Fibroblast of lung (primary cell): ENCODE data around the gene NUDCD2. TPM values are rescaled to one million over a fixed set of nuclear protein-coding genes. Genes with fewer than 3 reads are reported as not detected.

ENCODE experiments used
- DNase-seq, 2 donors: peaks; one replicate each; pipeline versions ENCODE4 v3.0.0 to v3.0.0-alpha.2; 2010; ENCODE audit warnings: low read depth in 2 of 2
- H2AFZ ChIP-seq: 2 replicates; pipeline ENCODE4 v1.5.1; 2012; ENCODE audit warnings: low read length, control low read depth, inconsistent platforms
- H3K27ac ChIP-seq: 2 replicates; pipeline ENCODE4 v1.5.1; 2011; ENCODE audit warnings: low read length, control low read depth; ENCODE audit not compliant: insufficient read depth
- H3K27me3 ChIP-seq: 2 replicates; pipeline ENCODE4 v1.5.1; 2011; ENCODE audit warnings: mild to moderate bottlenecking, low read length; ENCODE audit not compliant: control insufficient read depth, insufficient read depth
- H3K36me3 ChIP-seq: 2 replicates; pipeline ENCODE4 v1.5.1; 2011; ENCODE audit warnings: low read length; ENCODE audit not compliant: control insufficient read depth, insufficient read depth
- H3K4me1 ChIP-seq: 2 replicates; pipeline ENCODE4 v1.5.1; 2011; ENCODE audit warnings: low read length; ENCODE audit not compliant: control insufficient read depth, insufficient read depth; ENCODE audit errors: extremely low read depth
- H3K4me2 ChIP-seq: 2 replicates; pipeline ENCODE4 v1.5.1; 2011; ENCODE audit warnings: low read length, control low read depth; ENCODE audit not compliant: insufficient read depth; ENCODE audit errors: extremely low read depth
- H3K4me3 ChIP-seq, 4 experiments: fragments of 200-600 bp in 1 of 4; sonication (generic) in 1 of 4; replicated peaks in 1 of 4; 2 replicates each; pipeline ENCODE4 v1.5.1; 2011 to 2016; ENCODE audit warnings: low read length in 4 of 4, low read depth in 3 of 4, mild to moderate bottlenecking in 3 of 4, control low read depth in 2 of 4, inconsistent platforms in 1 of 4, mixed read lengths in 1 of 4; ENCODE audit not compliant: insufficient read depth in 1 of 4; ENCODE audit errors: control extremely low read depth in 1 of 4
- H3K79me2 ChIP-seq: 2 replicates; pipeline ENCODE4 v1.5.1; 2012; ENCODE audit warnings: mild to moderate bottlenecking, low read length, inconsistent platforms; ENCODE audit not compliant: control insufficient read depth, insufficient read depth
- H3K9ac ChIP-seq: 2 replicates; pipeline ENCODE4 v1.5.1; 2011; ENCODE audit warnings: mild to moderate bottlenecking, low read length, control low read depth; ENCODE audit not compliant: insufficient read depth
- H3K9me3 ChIP-seq: 2 replicates; pipeline ENCODE4 v1.5.1; 2012; ENCODE audit warnings: low read depth, low read length; ENCODE audit not compliant: control insufficient read depth, insufficient read depth
- H4K20me1 ChIP-seq: 2 replicates; pipeline ENCODE4 v1.5.1; 2011; ENCODE audit warnings: low read length; ENCODE audit not compliant: control insufficient read depth, insufficient read depth; ENCODE audit errors: extremely low read depth
- CTCF ChIP-seq, 2 donors: IDR thresholded peaks in 1 of 2; conservative IDR thresholded peaks in 1 of 2; 1 replicate in 1 of 2; 2 replicates in 1 of 2; pipeline ENCODE4 v1.5.1; 2011 to 2012; ENCODE audit warnings: low read length in 2 of 2, control low read depth in 1 of 2, inconsistent platforms in 1 of 2, low read depth in 1 of 2, mild to moderate bottlenecking in 1 of 2
- EZH2 ChIP-seq: IDR thresholded peaks from 2 replicates; pipeline ENCODE4 v1.5.1; 2012; ENCODE audit warnings: low read length, control low read depth, mild to moderate bottlenecking; ENCODE audit errors: missing control alignments
- polyA plus RNA-seq, 2 donors: library from polyadenylated mRNA; depleted of rRNA in 1 of 2; stranded (reverse) in 1 of 2; unstranded in 1 of 2; fragments of >200 nt; gene quantifications; 2 replicates each; pipeline ENCODE4 v1.2.1, GENCODE V29; 2011 to 2012; ENCODE audit warnings: missing spikeins in 1 of 2
- total RNA-seq: library from RNA; depleted of rRNA; stranded (reverse); fragments of >200 nt; gene quantifications from 2 replicates; pipeline ENCODE4 v1.2.1, GENCODE V29; 2014

Gene NUDCD2
- total and polyA plus RNA-seq, 2 donors (not counting 1 experiment from before 2014, with no cell fraction given): 5.9 to 7.4 TPM

- Histone ChIP-seq H3K4me3 (peak within 1 kb of the TSS; percentile 95 to 99 (median 96)), H3K27me3 (no peaks in the 10 kb centered on the region), H3K36me3 (no peaks in the 10 kb centered on the region), H4K20me1 (no peaks in the 10 kb centered on the region), H3K9me3 (no peaks in the 10 kb centered on the region), H3K27ac (peak within 1 kb of the TSS; percentile 81), H3K9ac (peak within 1 kb of the TSS; percentile 83), H3K4me1 (peaks cover 5% of the 10 kb centered on the region), H2AFZ (peak within 1 kb of the TSS; percentile 63), H3K4me2 (peak within 1 kb of the TSS; percentile 95), H3K79me2 (peaks cover 35% of the 10 kb centered on the region)
- peak; percentile 96 for DNase-seq
- TF ChIP-seq CTCF (conservative IDR thresholded peaks at IDR 0.05 in 1 of 2, IDR thresholded peaks at IDR 0.05 in 1 of 2; ENCODE audit: low read depth in 1 of 2, low read length in 2 of 2): no peak
- no peak for TF ChIP-seq EZH2
Measured at GRCh38 chr5:163437309-163438182, 22.4 kb downstream of the NUDCD2 start, which contains the start of gene CCNG1. TSS of gene CCNG1 (plus strand) at chr5:163437595. CDS start at chr5:163439257, 1,662 bp downstream.

- Histone ChIP-seq H3K4me3 (peak overlapping the region; percentile 10 to 99 (median 60)), H3K36me3 (no peaks in the 10 kb centered on the region), H3K9me3 (no peaks in the 10 kb centered on the region), H3K9ac (no peak overlapping the region), H3K27me3 (no peaks in the 10 kb centered on the region), H3K79me2 (peaks cover 35% of the 10 kb centered on the region), H3K4me2 (peak overlapping the region; percentile 48), H2AFZ (peak overlapping the region; percentile 30), H3K4me1 (peaks cover 5% of the 10 kb centered on the region), H3K27ac (no peak overlapping the region), H4K20me1 (no peaks in the 10 kb centered on the region)
- TF ChIP-seq EZH2: no peak
- no peak for TF ChIP-seq CTCF (conservative IDR thresholded peaks at IDR 0.05 in 1 of 2, IDR thresholded peaks at IDR 0.05 in 1 of 2; ENCODE audit: low read depth in 1 of 2, low read length in 2 of 2)
- DNase-seq: no peak
Measured at GRCh38 chr5:163437011-163437308, 22.9 kb downstream of the NUDCD2 start.

- Histone ChIP-seq H2AFZ (no peak overlapping the region), H3K27me3 (no peaks in the 10 kb centered on the region), H3K9ac (no peak overlapping the region), H3K4me2 (no peak overlapping the region), H3K4me3 (peak overlapping the region in 1 of 4 experiments; percentile 97), H3K4me1 (peaks cover 5% of the 10 kb centered on the region), H4K20me1 (no peaks in the 10 kb centered on the region), H3K27ac (no peak overlapping the region), H3K9me3 (no peaks in the 10 kb centered on the region), H3K36me3 (no peaks in the 10 kb centered on the region), H3K79me2 (peaks cover 35% of the 10 kb centered on the region)
- no peak for DNase-seq
- TF ChIP-seq CTCF (conservative IDR thresholded peaks at IDR 0.05 in 1 of 2, IDR thresholded peaks at IDR 0.05 in 1 of 2; ENCODE audit: low read depth in 1 of 2, low read length in 2 of 2) (no peak), EZH2 (no peak)
Measured at GRCh38 chr5:163436515-163436914, 23.4 kb downstream of the NUDCD2 start.
